Effector memory CD4-positive, alpha-beta T cell (primary cell): ENCODE results near the gene RAB44.

Experiments used
- DNase-seq, 3 donors: peaks; one replicate each; pipeline ENCODE4 v3.0.0-alpha.2; 2020
- H3K27ac ChIP-seq: 2 replicates; pipeline ENCODE4 v1.7.0; 2013; ENCODE audit warnings: mild to moderate bottlenecking, low read length, moderate library complexity; ENCODE audit not compliant: insufficient read depth, poor library complexity, severe bottlenecking
- H3K27me3 ChIP-seq: replicated peaks from 2 replicates; pipeline ENCODE4 v1.7.0; 2013; ENCODE audit warnings: mild to moderate bottlenecking, low read length; ENCODE audit not compliant: insufficient read depth, control insufficient read depth, poor library complexity, severe bottlenecking
- H3K36me3 ChIP-seq: 2 replicates; pipeline ENCODE4 v1.7.0; 2013; ENCODE audit warnings: mild to moderate bottlenecking, low read length, moderate library complexity; ENCODE audit not compliant: control insufficient read depth, insufficient read depth
- H3K4me1 ChIP-seq: 2 replicates; pipeline ENCODE4 v1.7.0; 2013; ENCODE audit warnings: low read length, mild to moderate bottlenecking; ENCODE audit not compliant: control insufficient read depth, insufficient read depth, poor library complexity, severe bottlenecking
- H3K4me3 ChIP-seq: 2 replicates; pipeline ENCODE4 v1.7.0; 2013; ENCODE audit warnings: low read length, low read depth, mild to moderate bottlenecking; ENCODE audit not compliant: insufficient read depth, poor library complexity, severe bottlenecking
- H3K9me3 ChIP-seq: 2 replicates; pipeline ENCODE4 v1.7.0; 2013; ENCODE audit warnings: mild to moderate bottlenecking, low read length, moderate library complexity; ENCODE audit not compliant: control insufficient read depth

Gene RAB44

GRCh38 chr6:36685926-36686667 is 11.5 kb upstream of the RAB44 start:
- DNase-seq: no peak
- Histone ChIP-seq H3K4me3 (no peak overlapping the region), H3K27ac (no peak overlapping the region), H3K27me3 (no peaks in the 10 kb centered on the region), H3K36me3 (peaks cover 17% of the 10 kb centered on the region), H3K9me3 (no peaks in the 10 kb centered on the region), H3K4me1 (peaks cover 25% of the 10 kb centered on the region)

GRCh38 chr6:36686668-36687513 is 10.7 kb upstream of the RAB44 start:
- Histone ChIP-seq H3K9me3 (no peaks in the 10 kb centered on the region), H3K27ac (no peak overlapping the region), H3K27me3 (no peaks in the 10 kb centered on the region), H3K36me3 (peaks cover 17% of the 10 kb centered on the region), H3K4me3 (no peak overlapping the region), H3K4me1 (peaks cover 25% of the 10 kb centered on the region)
- no peak for DNase-seq

GRCh38 chr6:36688063-36688738 is 9.4 kb upstream of the RAB44 start:
- Histone ChIP-seq H3K27me3 (no peaks in the 10 kb centered on the region), H3K4me1 (peaks cover 23% of the 10 kb centered on the region), H3K4me3 (no peak overlapping the region), H3K27ac (no peak overlapping the region), H3K9me3 (no peaks in the 10 kb centered on the region), H3K36me3 (peaks cover 17% of the 10 kb centered on the region)
- DNase-seq: no peak

GRCh38 chr6:36688739-36689075 is 8.9 kb upstream of the RAB44 start:
- H3K27ac ChIP-seq: no peak overlapping the region
- H3K9me3 ChIP-seq: no peaks in the 10 kb centered on the region
- no peak for DNase-seq
- no peaks in the 10 kb centered on the region for H3K27me3 ChIP-seq
- H3K36me3 ChIP-seq: peaks cover 17% of the 10 kb centered on the region
- peaks cover 18% of the 10 kb centered on the region for H3K4me1 ChIP-seq
- no peak overlapping the region for H3K4me3 ChIP-seq

GRCh38 chr6:36691011-36691410 is 6.6 kb upstream of the RAB44 start:
- Histone ChIP-seq H3K27me3 (no peaks in the 10 kb centered on the region), H3K9me3 (no peaks in the 10 kb centered on the region), H3K36me3 (peaks cover 8% of the 10 kb centered on the region), H3K27ac (no peak overlapping the region), H3K4me1 (peaks cover 17% of the 10 kb centered on the region), H3K4me3 (no peak overlapping the region)
- no peak for DNase-seq

GRCh38 chr6:36691612-36692011 is 6.0 kb upstream of the RAB44 start:
- H3K27me3 ChIP-seq: no peaks in the 10 kb centered on the region
- no peak for DNase-seq
- H3K9me3 ChIP-seq: no peaks in the 10 kb centered on the region
- H3K36me3 ChIP-seq: peaks cover 4% of the 10 kb centered on the region
- peaks cover 17% of the 10 kb centered on the region for H3K4me1 ChIP-seq
- peak overlapping the region; percentile 40 for H3K27ac ChIP-seq
- H3K4me3 ChIP-seq: no peak overlapping the region

- Histone ChIP-seq H3K4me1 (peaks cover 17% of the 10 kb centered on the region), H3K36me3 (no peaks in the 10 kb centered on the region), H3K4me3 (no peak overlapping the region), H3K9me3 (no peaks in the 10 kb centered on the region), H3K27me3 (no peaks in the 10 kb centered on the region), H3K27ac (peak overlapping the region; percentile 40)
- DNase-seq: peak in 1 of 3 donors; percentile 22
Observed at GRCh38 chr6:36692220-36692619, 5.4 kb upstream of the RAB44 start.

GRCh38 chr6:36692861-36693702 is 4.5 kb upstream of the RAB44 start:
- DNase-seq: no peak
- Histone ChIP-seq H3K36me3 (no peaks in the 10 kb centered on the region), H3K4me1 (peaks cover 17% of the 10 kb centered on the region), H3K27ac (no peak overlapping the region), H3K9me3 (no peaks in the 10 kb centered on the region), H3K27me3 (no peaks in the 10 kb centered on the region), H3K4me3 (no peak overlapping the region)

- no peaks in the 10 kb centered on the region for H3K9me3 ChIP-seq
- no peak overlapping the region for H3K4me3 ChIP-seq
- no peak overlapping the region for H3K27ac ChIP-seq
- DNase-seq: no peak
- peaks cover 17% of the 10 kb centered on the region for H3K4me1 ChIP-seq
- H3K27me3 ChIP-seq: no peaks in the 10 kb centered on the region
- no peaks in the 10 kb centered on the region for H3K36me3 ChIP-seq
Observed at GRCh38 chr6:36694616-36695015, 3.0 kb upstream of the RAB44 start.
